ENCODE measurements around the gene EYA2. TPM values are rescaled to one million over a fixed set of nuclear protein-coding genes. Genes with fewer than 3 reads are reported as not detected.

Gene EYA2
- total and polyA plus RNA-seq, 2 donors (not counting 3 experiments of a cell fraction or from before 2014, with no cell fraction given): not detected

- POLR2A ChIA-PET: no interaction called here
- H3K4me2 ChIP-seq (ENCODE audit: insufficient read depth, low read length): no peak overlapping the region
- intact Hi-C loops (cut with micrococcal nuclease): no loop called here
These were observed 76.4 kb downstream of the EYA2 start for GRCh38 chr20:46970937-46971630.

DNA sequence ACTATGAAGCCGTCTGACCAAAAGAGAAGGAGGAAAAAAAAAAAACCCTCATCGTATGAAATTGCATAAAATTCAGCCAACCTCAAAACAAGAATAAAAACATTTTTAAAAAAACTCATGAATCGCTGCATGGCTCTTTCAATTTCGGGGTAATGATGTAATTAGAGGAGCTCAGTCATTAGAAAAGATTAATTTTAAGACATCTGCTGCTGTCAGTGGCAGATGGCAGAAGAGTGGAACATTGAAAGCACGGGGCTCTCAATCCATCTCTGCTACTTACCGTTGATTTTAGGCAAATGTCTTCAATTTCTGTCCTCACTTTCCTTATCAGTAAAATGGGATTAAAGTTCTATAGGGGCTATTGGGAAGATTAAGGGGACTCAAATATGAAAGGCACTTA, 79.1 kb downstream of the EYA2 start:
- H3K9me3 ChIP-seq (replicated peaks; ENCODE audit: control insufficient read depth, insufficient read depth, low read length): no peaks in the 10 kb centered on the region
- TF ChIP-seq, protein P1, sequence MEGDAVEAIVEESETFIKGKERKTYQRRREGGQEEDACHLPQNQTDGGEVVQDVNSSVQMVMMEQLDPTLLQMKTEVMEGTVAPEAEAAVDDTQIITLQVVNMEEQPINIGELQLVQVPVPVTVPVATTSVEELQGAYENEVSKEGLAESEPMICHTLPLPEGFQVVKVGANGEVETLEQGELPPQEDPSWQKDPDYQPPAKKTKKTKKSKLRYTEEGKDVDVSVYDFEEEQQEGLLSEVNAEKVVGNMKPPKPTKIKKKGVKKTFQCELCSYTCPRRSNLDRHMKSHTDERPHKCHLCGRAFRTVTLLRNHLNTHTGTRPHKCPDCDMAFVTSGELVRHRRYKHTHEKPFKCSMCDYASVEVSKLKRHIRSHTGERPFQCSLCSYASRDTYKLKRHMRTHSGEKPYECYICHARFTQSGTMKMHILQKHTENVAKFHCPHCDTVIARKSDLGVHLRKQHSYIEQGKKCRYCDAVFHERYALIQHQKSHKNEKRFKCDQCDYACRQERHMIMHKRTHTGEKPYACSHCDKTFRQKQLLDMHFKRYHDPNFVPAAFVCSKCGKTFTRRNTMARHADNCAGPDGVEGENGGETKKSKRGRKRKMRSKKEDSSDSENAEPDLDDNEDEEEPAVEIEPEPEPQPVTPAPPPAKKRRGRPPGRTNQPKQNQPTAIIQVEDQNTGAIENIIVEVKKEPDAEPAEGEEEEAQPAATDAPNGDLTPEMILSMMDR (IDR thresholded peaks at IDR 0.05; ENCODE audit: extremely low read depth in 1 of 2, insufficient read depth in 1 of 2, low read depth in 1 of 2, low read length in 2 of 2): no peak
- TF ChIP-seq POLR2A (IDR thresholded peaks at IDR 0.05; ENCODE audit: low read depth, low read length) (no peak), GATA2 (IDR thresholded peaks at IDR 0.05; ENCODE audit: insufficient read depth, insufficient read length, low read depth, low read length) (no peak), POLR2AphosphoS5 (IDR thresholded peaks at IDR 0.05; ENCODE audit: insufficient read depth, low read depth, low read length) (no peak), JUN (IDR thresholded peaks at IDR 0.05; ENCODE audit: borderline replicate concordance, insufficient read depth, insufficient read length, low read depth) (no peak), MYC (IDR thresholded peaks at IDR 0.05; ENCODE audit: low read depth, low read length) (no peak), MAX (IDR thresholded peaks at IDR 0.05; ENCODE audit: insufficient read depth, insufficient read length) (no peak), FOS (IDR thresholded peaks at IDR 0.05; ENCODE audit: borderline replicate concordance, insufficient read depth, low read length) (no peak), EZH2 (IDR thresholded peaks at IDR 0.05; ENCODE audit: borderline replicate concordance, low read depth, low read length, severe bottlenecking) (no peak)
- dilution Hi-C loops (cut with MboI; ENCODE audit: extremely low pct_ligation_motif_present, low sequenced_read_pairs): no loop called here
- H4K20me1 ChIP-seq (replicated peaks; ENCODE audit: control insufficient read depth, extremely low read depth, insufficient read depth, low read length): no peaks in the 10 kb centered on the region
- H3K27ac ChIP-seq (ENCODE audit: insufficient read depth, low read depth, low read length): no peak overlapping the region
- no peaks in the 10 kb centered on the region for H3K79me2 ChIP-seq (ENCODE audit: control insufficient read depth, insufficient read depth, low read length)
- no peaks in the 10 kb centered on the region for H3K9me1 ChIP-seq (replicated peaks; ENCODE audit: control insufficient read depth, extremely low read depth, insufficient read depth, low read length)
- DNase-seq (ENCODE audit: low read depth, low spot score): no peak
- POLR2A ChIA-PET: no interaction called here
- no peak overlapping the region for H3K4me2 ChIP-seq (ENCODE audit: insufficient read depth, low read length)
- no peak overlapping the region for H3K9ac ChIP-seq (replicated peaks; ENCODE audit: extremely low read depth, insufficient read depth, low read length)
- CTCF ChIA-PET: no interaction called here
- FAIRE-seq: no peak
- no peak overlapping the region for H3K4me3 ChIP-seq (replicated peaks in 1 of 3; ENCODE audit: insufficient read depth in 1 of 3, low read depth in 1 of 3, low read length in 3 of 3)
- no peak overlapping the region for H2AFZ ChIP-seq (ENCODE audit: low read depth, low read length)
- H3K4me1 ChIP-seq (ENCODE audit: control insufficient read depth, extremely low read depth, insufficient read depth, low read length): no peaks in the 10 kb centered on the region
- H3K36me3 ChIP-seq (ENCODE audit: control insufficient read depth in 2 of 2, extremely low read depth in 1 of 2, insufficient read depth in 2 of 2, low read length in 2 of 2): no peaks in the 10 kb centered on the region
- no peaks in the 10 kb centered on the region for H3K27me3 ChIP-seq (ENCODE audit: control insufficient read depth in 2 of 2, insufficient read depth in 2 of 2, low read length in 2 of 2)
- intact Hi-C loops (cut with micrococcal nuclease): no loop called here
- no TSS peak for BruUV-seq (replicated peaks)

More at GRCh38 chr20:46970937-46971630, 76.4 kb downstream of the EYA2 start:
- FAIRE-seq: no peak
- Histone ChIP-seq H3K4me1 (ENCODE audit: control insufficient read depth, extremely low read depth, insufficient read depth, low read length) (no peaks in the 10 kb centered on the region), H3K36me3 (ENCODE audit: control insufficient read depth in 2 of 2, extremely low read depth in 1 of 2, insufficient read depth in 2 of 2, low read length in 2 of 2) (no peaks in the 10 kb centered on the region), H3K79me2 (ENCODE audit: control insufficient read depth, insufficient read depth, low read length) (no peaks in the 10 kb centered on the region), H3K4me3 (replicated peaks in 1 of 3; ENCODE audit: insufficient read depth in 1 of 3, low read depth in 1 of 3, low read length in 3 of 3) (no peak overlapping the region), H3K27ac (ENCODE audit: insufficient read depth, low read depth, low read length) (no peak overlapping the region), H4K20me1 (replicated peaks; ENCODE audit: control insufficient read depth, extremely low read depth, insufficient read depth, low read length) (no peaks in the 10 kb centered on the region), H2AFZ (ENCODE audit: low read depth, low read length) (no peak overlapping the region), H3K9me3 (replicated peaks; ENCODE audit: control insufficient read depth, insufficient read depth, low read length) (no peaks in the 10 kb centered on the region), H3K9ac (replicated peaks; ENCODE audit: extremely low read depth, insufficient read depth, low read length) (no peak overlapping the region), H3K27me3 (ENCODE audit: control insufficient read depth in 2 of 2, insufficient read depth in 2 of 2, low read length in 2 of 2) (no peaks in the 10 kb centered on the region), H3K9me1 (replicated peaks; ENCODE audit: control insufficient read depth, extremely low read depth, insufficient read depth, low read length) (no peaks in the 10 kb centered on the region)
- no TSS peak for BruUV-seq (replicated peaks)
- CTCF ChIA-PET: no interaction called here
- DNase-seq (ENCODE audit: low read depth, low spot score): peak; percentile 24
- dilution Hi-C loops (cut with MboI; ENCODE audit: extremely low pct_ligation_motif_present, low sequenced_read_pairs): no loop called here
- TF ChIP-seq EZH2 (IDR thresholded peaks at IDR 0.05; ENCODE audit: borderline replicate concordance, low read depth, low read length, severe bottlenecking) (no peak), POLR2A (IDR thresholded peaks at IDR 0.05; ENCODE audit: low read depth, low read length) (no peak), POLR2AphosphoS5 (IDR thresholded peaks at IDR 0.05; ENCODE audit: insufficient read depth, low read depth, low read length) (no peak), MYC (IDR thresholded peaks at IDR 0.05; ENCODE audit: low read depth, low read length) (no peak)

Measured in endothelial cell of umbilical vein (primary cell).